H1 (cell line): Measurements from ENCODE around the gene RING1. TPM values are rescaled to one million over a fixed set of nuclear protein-coding genes. Genes with fewer than 3 reads are reported as not detected.

Experiments used
- BRCA1 ChIP-seq: IDR thresholded peaks from 2 replicates; pipeline ENCODE4 v1.6.1; 2012; ENCODE audit warnings: low read depth, low read length, improper control_type of control experiment
- JUN ChIP-seq: IDR thresholded peaks from 2 replicates; pipeline ENCODE4 v1.6.1; 2011; ENCODE audit warnings: low read depth, mild to moderate bottlenecking, improper control_type of control experiment, low read length
- JUND ChIP-seq: IDR thresholded peaks from 2 replicates; pipeline ENCODE4 v1.6.1; 2011; ENCODE audit warnings: mild to moderate bottlenecking, improper control_type of control experiment, low read length
- SIRT6 ChIP-seq: IDR thresholded peaks from one replicate; pipeline ENCODE4 v1.7.1; 2012; ENCODE audit warnings: low read length, inconsistent platforms
- SP1 ChIP-seq: IDR thresholded peaks from 2 replicates; pipeline ENCODE4 v1.6.1; 2011; ENCODE audit warnings: low read depth, low read length
- SUZ12 ChIP-seq: fragments of 200-600 bp; sonication (generic); IDR thresholded peaks from 2 replicates; pipeline ENCODE4 v1.6.1; 2012; ENCODE audit warnings: mild to moderate bottlenecking, inconsistent platforms, low read length, moderate library complexity, mixed read lengths
- ZNF274 ChIP-seq: IDR thresholded peaks from 2 replicates; pipeline ENCODE4 v1.7.0; 2012; ENCODE audit warnings: low read length, borderline replicate concordance; ENCODE audit errors: extremely low read depth
- polyA plus RNA-seq, 7 experiments: library from polyadenylated mRNA; depleted of rRNA in 3 of 7; stranded (reverse) in 5 of 7; unstranded in 2 of 7; fragments of >200 nt in 5 of 7; fragments of 200-250 nt in 2 of 7; gene quantifications; 1 replicate in 5 of 7; 2 replicates in 1 of 7; 4 replicates in 1 of 7; pipeline versions ENCODE4 v1.2.1 to v1.2.3, GENCODE V29; 2011 to 2013; ENCODE audit warnings: missing spikeins in 2 of 7, mixed read lengths in 2 of 7
- total RNA-seq: library from RNA; stranded (reverse); fragmentation: NEBNext Ultra II Directional; extraction: Animal tissue kit (Norgen Biotek cat#: 25700); gene quantifications from 2 replicates; pipeline ENCODE4 v1.2.1, GENCODE V29; 2021
- TF ChIP-seq, protein P1 (sequence below): fragments of 300-600 bp; sonication (generic); IDR thresholded peaks from 2 replicates; pipeline ENCODE4 v1.7.1; 2012; ENCODE audit warnings: low read length, moderate library complexity, mild to moderate bottlenecking, inconsistent platforms; ENCODE audit not compliant: insufficient replicate concordance
- TF ChIP-seq, protein P2 (sequence below): IDR thresholded peaks from 2 replicates; pipeline ENCODE4 v1.6.1; 2012; ENCODE audit warnings: inconsistent platforms

RING1 gene
- total and polyA plus RNA-seq, 2 of the 8 experiments (the other 6 are each of a cell fraction or from before 2014, with no cell fraction given): 16.4 to 26.0 TPM

DNA sequence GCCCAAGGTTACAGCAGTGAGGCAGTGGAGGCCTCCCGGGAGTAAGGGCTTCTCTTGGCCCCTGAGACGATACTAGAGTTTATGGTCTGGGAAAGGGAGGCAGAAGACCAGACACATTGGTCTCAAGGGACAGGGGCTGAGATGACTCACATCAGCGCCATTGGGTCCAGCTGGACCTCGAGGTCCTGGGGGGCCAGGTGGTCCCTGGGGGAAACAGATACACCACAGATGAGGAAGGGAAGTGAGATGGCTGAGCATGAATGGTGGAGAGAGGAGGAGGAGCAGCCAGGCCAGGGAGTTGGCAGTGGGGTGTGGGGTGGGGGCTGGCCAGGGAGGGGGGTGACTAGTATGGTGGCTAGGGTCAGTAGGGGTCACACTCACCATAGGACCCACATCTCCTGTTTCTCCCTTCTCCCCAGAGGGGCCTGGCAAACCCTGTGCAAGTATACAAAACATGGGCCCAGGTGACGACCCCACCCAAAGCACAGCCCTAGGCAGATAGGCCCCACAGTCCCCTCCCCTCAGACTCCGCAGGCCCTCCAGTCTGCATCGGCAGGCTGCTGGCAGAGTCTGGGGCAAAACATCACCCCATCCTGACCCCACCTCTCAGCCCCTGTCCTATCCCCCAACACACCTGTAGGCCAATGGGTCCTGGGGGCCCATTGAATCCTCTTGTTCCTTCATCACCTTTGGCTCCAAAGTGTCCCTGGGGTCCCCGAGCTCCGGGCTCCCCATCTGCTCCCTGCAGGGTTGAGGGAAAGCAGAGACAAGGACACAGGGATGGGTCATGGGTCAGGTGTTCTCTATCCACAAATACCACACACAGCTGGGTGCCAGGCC is 37.9 kb upstream of the RING1 start (continued):
- TF ChIP-seq, protein P1, sequence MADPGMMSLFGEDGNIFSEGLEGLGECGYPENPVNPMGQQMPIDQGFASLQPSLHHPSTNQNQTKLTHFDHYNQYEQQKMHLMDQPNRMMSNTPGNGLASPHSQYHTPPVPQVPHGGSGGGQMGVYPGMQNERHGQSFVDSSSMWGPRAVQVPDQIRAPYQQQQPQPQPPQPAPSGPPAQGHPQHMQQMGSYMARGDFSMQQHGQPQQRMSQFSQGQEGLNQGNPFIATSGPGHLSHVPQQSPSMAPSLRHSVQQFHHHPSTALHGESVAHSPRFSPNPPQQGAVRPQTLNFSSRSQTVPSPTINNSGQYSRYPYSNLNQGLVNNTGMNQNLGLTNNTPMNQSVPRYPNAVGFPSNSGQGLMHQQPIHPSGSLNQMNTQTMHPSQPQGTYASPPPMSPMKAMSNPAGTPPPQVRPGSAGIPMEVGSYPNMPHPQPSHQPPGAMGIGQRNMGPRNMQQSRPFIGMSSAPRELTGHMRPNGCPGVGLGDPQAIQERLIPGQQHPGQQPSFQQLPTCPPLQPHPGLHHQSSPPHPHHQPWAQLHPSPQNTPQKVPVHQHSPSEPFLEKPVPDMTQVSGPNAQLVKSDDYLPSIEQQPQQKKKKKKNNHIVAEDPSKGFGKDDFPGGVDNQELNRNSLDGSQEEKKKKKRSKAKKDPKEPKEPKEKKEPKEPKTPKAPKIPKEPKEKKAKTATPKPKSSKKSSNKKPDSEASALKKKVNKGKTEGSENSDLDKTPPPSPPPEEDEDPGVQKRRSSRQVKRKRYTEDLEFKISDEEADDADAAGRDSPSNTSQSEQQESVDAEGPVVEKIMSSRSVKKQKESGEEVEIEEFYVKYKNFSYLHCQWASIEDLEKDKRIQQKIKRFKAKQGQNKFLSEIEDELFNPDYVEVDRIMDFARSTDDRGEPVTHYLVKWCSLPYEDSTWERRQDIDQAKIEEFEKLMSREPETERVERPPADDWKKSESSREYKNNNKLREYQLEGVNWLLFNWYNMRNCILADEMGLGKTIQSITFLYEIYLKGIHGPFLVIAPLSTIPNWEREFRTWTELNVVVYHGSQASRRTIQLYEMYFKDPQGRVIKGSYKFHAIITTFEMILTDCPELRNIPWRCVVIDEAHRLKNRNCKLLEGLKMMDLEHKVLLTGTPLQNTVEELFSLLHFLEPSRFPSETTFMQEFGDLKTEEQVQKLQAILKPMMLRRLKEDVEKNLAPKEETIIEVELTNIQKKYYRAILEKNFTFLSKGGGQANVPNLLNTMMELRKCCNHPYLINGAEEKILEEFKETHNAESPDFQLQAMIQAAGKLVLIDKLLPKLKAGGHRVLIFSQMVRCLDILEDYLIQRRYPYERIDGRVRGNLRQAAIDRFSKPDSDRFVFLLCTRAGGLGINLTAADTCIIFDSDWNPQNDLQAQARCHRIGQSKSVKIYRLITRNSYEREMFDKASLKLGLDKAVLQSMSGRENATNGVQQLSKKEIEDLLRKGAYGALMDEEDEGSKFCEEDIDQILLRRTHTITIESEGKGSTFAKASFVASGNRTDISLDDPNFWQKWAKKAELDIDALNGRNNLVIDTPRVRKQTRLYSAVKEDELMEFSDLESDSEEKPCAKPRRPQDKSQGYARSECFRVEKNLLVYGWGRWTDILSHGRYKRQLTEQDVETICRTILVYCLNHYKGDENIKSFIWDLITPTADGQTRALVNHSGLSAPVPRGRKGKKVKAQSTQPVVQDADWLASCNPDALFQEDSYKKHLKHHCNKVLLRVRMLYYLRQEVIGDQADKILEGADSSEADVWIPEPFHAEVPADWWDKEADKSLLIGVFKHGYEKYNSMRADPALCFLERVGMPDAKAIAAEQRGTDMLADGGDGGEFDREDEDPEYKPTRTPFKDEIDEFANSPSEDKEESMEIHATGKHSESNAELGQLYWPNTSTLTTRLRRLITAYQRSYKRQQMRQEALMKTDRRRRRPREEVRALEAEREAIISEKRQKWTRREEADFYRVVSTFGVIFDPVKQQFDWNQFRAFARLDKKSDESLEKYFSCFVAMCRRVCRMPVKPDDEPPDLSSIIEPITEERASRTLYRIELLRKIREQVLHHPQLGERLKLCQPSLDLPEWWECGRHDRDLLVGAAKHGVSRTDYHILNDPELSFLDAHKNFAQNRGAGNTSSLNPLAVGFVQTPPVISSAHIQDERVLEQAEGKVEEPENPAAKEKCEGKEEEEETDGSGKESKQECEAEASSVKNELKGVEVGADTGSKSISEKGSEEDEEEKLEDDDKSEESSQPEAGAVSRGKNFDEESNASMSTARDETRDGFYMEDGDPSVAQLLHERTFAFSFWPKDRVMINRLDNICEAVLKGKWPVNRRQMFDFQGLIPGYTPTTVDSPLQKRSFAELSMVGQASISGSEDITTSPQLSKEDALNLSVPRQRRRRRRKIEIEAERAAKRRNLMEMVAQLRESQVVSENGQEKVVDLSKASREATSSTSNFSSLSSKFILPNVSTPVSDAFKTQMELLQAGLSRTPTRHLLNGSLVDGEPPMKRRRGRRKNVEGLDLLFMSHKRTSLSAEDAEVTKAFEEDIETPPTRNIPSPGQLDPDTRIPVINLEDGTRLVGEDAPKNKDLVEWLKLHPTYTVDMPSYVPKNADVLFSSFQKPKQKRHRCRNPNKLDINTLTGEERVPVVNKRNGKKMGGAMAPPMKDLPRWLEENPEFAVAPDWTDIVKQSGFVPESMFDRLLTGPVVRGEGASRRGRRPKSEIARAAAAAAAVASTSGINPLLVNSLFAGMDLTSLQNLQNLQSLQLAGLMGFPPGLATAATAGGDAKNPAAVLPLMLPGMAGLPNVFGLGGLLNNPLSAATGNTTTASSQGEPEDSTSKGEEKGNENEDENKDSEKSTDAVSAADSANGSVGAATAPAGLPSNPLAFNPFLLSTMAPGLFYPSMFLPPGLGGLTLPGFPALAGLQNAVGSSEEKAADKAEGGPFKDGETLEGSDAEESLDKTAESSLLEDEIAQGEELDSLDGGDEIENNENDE: no peak
- TF ChIP-seq BRCA1: no peak
- no peak for TF ChIP-seq JUND
- TF ChIP-seq ZNF274: no peak
- no peak for TF ChIP-seq JUN
- TF ChIP-seq SIRT6: no peak
- TF ChIP-seq, protein P2, sequence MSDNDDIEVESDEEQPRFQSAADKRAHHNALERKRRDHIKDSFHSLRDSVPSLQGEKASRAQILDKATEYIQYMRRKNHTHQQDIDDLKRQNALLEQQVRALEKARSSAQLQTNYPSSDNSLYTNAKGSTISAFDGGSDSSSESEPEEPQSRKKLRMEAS: no peak
- TF ChIP-seq SUZ12: no peak
- TF ChIP-seq SP1: no peak
